ENCODE results near the gene XIRP1.

DNA sequence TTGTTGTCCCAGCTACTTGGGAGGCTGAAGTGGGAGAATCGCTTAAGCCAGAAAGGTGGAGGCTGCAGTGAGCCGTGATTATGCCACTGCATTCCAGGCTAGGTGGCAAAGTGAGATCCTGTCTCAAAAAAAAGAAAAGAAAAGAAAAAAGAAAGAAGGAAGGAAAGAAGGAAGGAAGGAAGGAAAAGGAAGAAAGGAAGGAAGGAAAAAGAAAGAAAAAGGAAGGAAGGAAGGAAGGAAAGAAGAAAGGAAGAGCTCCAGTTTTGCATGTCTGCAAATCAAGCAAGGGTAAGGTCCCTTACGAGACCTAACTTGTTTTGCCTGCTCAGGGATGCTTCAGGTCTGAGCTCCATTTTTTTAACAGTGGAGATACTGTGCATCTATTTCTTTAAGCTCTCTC is 3.6 kb upstream of the XIRP1 start:
- TF ChIP-seq, protein P1, sequence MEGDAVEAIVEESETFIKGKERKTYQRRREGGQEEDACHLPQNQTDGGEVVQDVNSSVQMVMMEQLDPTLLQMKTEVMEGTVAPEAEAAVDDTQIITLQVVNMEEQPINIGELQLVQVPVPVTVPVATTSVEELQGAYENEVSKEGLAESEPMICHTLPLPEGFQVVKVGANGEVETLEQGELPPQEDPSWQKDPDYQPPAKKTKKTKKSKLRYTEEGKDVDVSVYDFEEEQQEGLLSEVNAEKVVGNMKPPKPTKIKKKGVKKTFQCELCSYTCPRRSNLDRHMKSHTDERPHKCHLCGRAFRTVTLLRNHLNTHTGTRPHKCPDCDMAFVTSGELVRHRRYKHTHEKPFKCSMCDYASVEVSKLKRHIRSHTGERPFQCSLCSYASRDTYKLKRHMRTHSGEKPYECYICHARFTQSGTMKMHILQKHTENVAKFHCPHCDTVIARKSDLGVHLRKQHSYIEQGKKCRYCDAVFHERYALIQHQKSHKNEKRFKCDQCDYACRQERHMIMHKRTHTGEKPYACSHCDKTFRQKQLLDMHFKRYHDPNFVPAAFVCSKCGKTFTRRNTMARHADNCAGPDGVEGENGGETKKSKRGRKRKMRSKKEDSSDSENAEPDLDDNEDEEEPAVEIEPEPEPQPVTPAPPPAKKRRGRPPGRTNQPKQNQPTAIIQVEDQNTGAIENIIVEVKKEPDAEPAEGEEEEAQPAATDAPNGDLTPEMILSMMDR (IDR thresholded peaks at IDR 0.05) = no peak
- no peak for TF ChIP-seq POLR2A (IDR thresholded peaks at IDR 0.05)

Data from esophagus squamous epithelium (tissue), 4 donors.